ENCODE results near the gene GAB3.
"Not testable (repeated sequence)": the region's sequence is repeated elsewhere in the genome, so short reads cannot be mapped to it uniquely, and the experiment has no call there.

GRCh38 chrX:154645745-154646378 is 105.0 kb downstream of the GAB3 start:
- TF ChIP-seq CTCF, POLR2A (IDR thresholded peaks at IDR 0.05): not testable (repeated sequence)

Measured in body of pancreas (tissue), 4 donors.